ENCODE data around the gene CYB561D2. TPM values are rescaled to one million over a fixed set of nuclear protein-coding genes. Genes with fewer than 3 reads are reported as not detected.

Gene CYB561D2
- total and polyA plus RNA-seq, 10 of the 15 experiments (the other 5 are each of a cell fraction or from before 2014, with no cell fraction given) = 7.6 to 39.2 (median 18.8) TPM

GRCh38 chr3:50319181-50319893 lies 31.3 kb upstream of the CYB561D2 start (continued):
- TF ChIP-seq, protein P1, sequence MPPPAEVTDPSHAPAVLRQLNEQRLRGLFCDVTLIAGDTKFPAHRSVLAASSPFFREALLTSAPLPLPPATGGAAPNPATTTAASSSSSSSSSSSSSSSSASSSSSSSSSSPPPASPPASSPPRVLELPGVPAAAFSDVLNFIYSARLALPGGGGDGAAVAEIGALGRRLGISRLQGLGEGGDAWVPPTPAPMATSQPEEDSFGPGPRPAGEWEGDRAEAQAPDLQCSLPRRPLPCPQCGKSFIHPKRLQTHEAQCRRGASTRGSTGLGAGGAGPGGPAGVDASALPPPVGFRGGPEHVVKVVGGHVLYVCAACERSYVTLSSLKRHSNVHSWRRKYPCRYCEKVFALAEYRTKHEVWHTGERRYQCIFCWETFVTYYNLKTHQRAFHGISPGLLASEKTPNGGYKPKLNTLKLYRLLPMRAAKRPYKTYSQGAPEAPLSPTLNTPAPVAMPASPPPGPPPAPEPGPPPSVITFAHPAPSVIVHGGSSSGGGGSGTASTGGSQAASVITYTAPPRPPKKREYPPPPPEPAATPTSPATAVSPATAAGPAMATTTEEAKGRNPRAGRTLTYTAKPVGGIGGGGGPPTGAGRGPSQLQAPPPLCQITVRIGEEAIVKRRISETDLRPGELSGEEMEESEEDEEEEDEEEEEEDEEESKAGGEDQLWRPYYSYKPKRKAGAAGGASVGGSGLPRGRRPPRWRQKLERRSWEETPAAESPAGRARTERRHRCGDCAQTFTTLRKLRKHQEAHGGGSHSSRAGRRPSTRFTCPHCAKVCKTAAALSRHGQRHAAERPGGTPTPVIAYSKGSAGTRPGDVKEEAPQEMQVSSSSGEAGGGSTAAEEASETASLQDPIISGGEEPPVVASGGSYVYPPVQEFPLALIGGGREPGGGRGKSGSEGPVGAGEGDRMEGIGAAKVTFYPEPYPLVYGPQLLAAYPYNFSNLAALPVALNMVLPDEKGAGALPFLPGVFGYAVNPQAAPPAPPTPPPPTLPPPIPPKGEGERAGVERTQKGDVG (CRISPR knock-in tag; IDR thresholded peaks at IDR 0.05) = no peak
- no peak for TF ChIP-seq POLR2AphosphoS5 (IDR thresholded peaks at IDR 0.05; ENCODE audit: low read length)
- no peak for TF ChIP-seq HDAC2 (IDR thresholded peaks at IDR 0.05)
- no peak for TF ChIP-seq STAT3 (IDR thresholded peaks at IDR 0.05; ENCODE audit: low read depth, low read length)
- TF ChIP-seq, protein P2, sequence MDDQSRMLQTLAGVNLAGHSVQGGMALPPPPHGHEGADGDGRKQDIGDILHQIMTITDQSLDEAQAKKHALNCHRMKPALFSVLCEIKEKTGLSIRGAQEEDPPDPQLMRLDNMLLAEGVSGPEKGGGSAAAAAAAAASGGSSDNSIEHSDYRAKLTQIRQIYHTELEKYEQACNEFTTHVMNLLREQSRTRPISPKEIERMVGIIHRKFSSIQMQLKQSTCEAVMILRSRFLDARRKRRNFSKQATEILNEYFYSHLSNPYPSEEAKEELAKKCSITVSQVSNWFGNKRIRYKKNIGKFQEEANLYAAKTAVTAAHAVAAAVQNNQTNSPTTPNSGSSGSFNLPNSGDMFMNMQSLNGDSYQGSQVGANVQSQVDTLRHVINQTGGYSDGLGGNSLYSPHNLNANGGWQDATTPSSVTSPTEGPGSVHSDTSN (IDR thresholded peaks at IDR 0.05; ENCODE audit: insufficient replicate concordance, low read depth, low read length) = no peak

All from GM12878 (cell line).